ENCODE results near the gene FPGS. TPM values are rescaled to one million over a fixed set of nuclear protein-coding genes. Genes with fewer than 3 reads are reported as not detected.

Gene FPGS
- total RNA-seq, 1 donor from 2014 or later = 108 TPM

DNA sequence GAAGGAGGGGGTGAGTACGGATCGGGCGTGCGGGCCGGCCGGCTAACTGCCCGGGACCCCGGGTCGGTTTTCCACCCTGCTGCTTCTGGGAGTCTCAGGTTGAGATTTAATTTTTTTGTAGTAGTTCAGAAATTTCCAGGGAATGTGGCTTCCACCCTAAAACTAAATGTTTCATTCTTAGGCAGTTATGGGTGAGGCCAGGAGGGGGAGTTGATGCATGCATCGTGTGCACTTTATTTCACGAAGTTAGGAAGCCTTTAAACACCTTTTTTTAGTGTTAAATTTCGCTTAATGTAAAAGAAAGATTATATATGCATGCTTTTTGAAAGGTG, 15.9 kb upstream of the FPGS start:
- DNase-seq (ENCODE audit: low spot score) = no peak

DNA sequence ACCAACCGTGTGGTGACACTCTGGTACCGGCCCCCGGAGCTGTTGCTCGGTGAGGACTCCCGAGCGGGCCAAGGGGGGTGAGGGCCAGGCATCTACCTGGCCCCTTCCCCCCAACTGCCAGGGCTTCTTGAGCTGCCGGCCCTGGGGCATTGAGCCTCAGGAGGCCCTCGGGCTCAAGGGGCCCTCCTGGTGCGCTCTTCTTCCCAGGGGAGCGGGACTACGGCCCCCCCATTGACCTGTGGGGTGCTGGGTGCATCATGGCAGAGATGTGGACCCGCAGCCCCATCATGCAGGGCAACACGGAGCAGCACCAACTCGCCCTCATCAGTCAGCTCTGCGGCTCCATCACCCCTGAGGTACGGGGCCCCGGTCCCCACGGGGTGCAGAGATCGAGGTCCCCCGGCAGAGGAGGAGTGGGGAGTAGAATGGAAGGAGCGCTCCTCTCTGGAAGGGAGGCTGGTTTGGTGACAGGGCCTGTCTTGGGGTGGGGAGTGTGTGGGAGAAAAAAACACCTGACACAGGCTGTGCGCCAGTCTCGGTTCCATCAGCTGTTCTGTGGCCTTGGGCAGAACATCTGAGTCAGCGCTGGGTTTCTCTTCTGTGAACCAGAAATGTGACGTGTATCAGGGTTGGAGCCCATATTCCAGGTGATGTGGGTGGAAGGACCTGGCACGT, 14.2 kb upstream of the FPGS start:
- DNase-seq (ENCODE audit: low spot score) = no peak

DNA sequence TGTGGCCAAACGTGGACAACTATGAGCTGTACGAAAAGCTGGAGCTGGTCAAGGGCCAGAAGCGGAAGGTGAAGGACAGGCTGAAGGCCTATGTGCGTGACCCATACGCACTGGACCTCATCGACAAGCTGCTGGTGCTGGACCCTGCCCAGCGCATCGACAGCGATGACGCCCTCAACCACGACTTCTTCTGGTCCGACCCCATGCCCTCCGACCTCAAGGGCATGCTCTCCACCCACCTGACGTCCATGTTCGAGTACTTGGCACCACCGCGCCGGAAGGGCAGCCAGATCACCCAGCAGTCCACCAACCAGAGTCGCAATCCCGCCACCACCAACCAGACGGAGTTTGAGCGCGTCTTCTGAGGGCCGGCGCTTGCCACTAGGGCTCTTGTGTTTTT, 13.5 kb upstream of the FPGS start:
- no peak for DNase-seq (ENCODE audit: low spot score)

DNA sequence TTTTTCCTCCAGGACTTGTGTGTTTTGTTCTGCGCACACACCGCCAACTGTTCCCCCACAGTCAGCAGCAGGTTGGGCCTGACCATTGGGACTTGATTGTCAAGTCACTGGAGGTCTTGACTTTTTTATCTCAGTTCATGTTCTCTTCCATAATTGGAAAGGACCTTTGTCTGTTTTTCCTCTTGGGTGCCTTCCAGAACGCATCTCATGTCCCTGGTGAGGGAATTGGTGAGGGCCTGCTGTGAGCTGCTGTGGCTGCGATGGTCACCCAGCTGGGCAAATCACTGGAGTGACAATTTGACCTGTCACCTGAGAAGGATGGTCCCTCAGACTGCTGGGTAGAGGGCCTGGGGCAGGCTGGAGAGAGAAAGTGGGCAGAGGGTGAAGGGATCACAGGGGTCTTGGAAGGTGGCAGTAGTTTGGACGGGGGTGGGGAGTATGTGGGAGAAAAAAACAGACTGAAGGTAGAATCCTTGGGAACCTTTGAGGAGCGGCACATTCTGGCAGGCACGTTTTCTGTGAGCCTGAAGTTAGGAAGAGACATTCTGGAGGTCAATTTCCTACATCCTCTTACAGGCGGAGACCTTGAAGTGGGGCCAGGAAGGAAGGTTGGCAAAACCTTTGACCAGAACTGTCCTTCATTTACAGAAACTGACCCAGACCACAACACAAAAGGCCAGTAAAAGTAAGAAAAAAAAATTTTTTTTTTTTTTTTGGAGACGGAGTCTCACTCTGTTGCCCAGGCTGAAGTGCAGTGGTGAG, 12.4 kb upstream of the FPGS start:
- no peak for DNase-seq (ENCODE audit: low spot score)

DNA sequence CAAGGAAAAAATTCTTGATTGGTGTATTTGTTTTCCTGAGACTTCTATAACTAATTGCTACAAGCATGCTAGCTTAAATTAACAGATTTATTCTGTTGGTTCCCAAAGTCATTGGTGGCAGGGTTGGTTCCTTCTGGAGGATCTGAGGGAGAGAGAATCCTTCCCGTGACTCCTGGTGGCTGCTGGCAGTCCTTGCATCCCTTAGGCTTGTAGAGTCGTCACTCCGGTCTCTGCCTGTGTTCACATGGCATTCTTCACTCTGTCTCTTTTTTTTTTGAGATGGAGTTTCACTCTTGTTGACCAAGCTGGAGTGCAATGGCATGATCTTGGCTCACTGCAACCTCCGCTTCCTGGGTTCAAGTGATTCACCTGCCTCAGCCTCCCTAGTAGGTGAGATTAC, 11.6 kb upstream of the FPGS start:
- no peak for DNase-seq (ENCODE audit: low spot score)

DNA sequence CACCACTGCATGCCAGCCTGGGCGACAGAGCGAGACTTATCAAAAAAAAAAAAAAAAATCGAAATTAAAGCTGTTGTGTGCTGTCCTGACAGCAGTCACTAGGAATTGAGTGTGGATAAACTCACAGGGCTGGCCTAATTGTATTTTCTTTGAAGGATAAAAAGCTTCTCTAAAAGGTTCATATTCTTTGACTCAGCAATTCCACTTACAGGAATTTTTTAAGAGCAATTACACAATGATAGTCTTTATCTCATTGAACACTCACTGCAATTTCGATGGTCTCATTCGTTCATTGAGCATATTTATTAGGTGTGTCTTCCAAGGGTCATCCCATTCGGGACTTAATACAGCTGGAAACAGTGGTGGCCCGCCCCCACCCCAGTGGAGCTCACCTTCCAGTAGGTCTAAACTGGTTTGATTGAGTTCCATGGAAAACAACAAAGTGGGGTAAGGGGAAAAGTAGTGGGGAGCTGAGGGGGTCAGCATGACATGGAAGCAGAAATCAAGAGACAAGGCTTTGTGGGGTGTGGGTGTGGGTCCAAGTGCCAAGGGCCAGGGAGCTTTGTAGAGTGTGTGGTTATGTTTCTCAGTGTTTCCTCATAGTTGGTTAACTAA, 10.2 kb upstream of the FPGS start:
- DNase-seq (ENCODE audit: low spot score) = no peak

DNA sequence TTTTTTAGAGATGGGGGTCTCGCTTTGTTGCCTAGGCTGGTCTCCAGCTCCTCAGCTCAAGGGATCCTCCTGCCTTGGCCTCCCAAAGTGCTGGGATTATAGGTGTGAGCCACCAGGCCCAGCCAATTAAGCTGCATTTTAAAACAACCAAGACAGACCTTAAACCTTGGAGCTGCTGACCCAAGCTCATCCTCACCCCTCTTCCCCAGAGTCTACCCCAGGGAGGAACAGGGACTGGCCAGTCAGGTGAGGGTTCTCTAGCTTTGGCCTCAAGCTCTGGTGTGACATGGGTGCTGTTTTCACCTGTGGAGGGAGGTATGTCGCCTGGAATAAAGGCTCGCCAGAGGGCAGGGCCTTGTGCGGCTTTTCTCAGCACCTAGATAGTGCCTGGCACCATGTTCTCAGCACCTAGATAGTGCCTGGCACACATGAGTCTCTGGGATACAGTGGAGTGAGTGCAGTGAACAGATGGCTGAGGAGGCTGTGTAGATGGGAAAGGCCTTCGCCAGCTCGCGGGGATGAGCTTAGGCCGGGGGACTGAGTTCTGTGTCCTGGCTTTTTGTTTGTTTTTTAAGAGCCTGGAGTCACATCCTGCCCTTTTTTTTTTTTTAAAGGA, 9.5 kb upstream of the FPGS start:
- DNase-seq (ENCODE audit: low spot score) = no peak

DNA sequence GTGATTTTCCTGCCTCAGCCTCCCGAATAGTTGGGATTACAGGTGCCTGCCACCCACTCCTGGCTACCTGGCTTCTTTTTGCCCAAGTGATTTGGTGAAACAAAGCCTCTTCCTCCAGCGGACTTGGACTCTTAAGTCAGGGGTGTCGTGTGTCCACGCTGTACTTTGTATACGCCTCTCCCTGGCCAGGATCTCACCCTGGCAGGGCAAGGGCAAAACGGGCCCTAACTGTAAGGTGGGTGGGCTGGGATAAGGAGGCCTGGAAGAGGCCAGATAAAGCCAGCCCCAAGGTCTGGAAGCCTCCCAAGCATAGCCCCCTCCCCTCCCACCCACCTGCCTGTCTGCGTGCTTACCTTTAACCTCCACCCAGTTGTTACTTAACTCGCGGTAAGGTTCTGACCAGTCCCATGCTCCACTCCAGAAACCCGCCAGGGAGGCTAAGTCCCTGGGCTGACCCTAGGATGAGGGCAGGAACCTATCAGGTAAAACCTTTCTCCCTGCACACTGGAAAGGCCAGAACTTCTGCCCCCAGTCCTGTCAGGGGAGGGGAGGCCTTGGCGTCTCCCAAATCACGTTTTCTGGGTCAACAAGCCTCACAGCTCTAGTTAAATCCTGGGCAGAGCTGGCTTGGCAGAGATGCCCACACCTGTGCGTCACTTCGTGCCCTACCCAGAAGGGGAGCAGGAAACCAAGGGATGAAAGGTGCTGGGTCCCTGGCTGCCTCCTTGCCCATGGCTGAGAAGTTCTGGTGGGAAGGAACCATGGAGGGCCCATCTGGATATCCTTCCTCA, 8.5 kb upstream of the FPGS start:
- DNase-seq (ENCODE audit: low spot score) = no peak

DNA sequence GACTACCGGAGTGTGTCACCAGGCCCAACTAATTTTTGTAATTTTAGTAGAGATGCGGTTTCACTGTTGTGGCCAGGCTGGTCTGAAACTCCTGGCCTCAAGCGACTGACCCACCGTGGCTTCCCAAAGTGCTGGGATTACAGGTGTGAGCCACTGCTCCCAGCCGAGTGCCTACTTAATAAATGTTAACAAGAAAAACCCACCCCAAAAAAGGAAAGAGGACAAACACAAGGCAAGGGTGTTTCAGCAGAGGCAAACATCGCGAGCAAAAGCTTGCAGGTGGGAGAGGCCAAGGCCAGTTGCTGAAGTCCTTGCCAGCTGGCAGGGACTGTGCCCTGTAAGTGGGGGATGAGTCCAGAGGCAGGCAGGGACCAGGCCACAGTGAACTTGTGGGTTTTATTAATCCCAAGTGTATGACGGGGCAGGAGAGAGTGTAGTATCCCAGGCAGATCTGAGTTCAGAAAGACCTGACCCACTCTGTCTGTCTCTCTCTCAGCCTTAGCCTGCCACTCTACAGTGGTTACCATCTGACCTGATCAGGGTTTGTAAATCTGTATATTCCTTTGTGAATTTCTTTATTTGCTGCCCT, 6.4 kb upstream of the FPGS start:
- DNase-seq (ENCODE audit: low spot score) = no peak

DNA sequence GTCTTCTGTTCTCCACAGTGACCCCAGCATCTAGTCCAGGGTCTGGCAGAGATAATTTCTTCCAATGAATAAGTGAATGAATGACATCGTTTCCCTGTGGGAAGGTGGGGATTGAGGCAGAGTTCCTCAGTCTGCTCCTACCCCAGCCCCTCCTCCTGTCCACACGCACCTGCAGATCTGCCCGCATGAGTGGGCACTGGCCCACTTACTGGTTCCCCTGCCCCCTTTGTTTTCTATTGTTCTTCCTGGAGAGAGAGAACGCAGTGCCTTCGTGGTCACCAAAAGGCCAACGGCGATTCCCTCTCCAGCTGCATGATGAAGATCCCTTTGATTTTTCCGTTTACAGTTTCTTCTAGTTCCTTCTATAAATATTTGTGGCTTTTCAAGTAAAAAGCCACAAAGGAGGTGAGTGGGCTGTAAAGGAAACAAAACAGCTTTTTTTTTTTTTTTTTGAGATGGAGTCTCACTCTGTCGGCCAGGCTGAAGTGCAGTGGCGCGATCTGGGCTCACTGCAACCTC, 5.8 kb upstream of the FPGS start:
- no peak for DNase-seq (ENCODE audit: low spot score)

DNA sequence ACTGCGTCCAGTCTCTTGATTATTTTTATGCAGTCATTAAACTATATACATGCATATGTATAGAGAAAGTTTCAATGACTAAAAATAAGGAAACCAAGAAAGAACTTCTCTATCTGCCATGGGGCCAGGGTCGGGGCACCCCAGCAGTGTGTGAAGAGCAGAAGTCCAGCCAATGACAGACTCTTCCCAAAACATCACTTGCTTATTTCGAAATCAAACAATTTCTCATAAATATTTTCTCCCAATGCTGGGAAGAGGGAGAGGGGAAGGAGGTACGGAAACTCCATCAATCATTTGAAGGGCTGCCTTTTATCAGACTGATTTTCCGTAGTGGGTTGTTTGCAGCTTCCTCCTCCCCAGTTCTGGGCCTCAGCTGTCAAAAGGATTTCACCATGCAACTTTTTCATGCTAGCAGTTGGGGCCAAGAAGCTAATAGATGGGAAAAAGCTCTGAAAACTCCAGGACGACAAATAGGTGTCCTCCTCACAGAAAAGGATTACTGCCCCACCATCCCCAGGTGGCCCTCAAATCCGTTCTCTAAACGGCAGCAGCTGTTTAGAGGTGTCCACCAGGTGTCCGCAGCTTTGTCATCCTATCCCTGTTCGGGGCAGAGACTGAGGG, 617 bp upstream of the FPGS start:
- no peak for DNase-seq (ENCODE audit: low spot score)

DNA sequence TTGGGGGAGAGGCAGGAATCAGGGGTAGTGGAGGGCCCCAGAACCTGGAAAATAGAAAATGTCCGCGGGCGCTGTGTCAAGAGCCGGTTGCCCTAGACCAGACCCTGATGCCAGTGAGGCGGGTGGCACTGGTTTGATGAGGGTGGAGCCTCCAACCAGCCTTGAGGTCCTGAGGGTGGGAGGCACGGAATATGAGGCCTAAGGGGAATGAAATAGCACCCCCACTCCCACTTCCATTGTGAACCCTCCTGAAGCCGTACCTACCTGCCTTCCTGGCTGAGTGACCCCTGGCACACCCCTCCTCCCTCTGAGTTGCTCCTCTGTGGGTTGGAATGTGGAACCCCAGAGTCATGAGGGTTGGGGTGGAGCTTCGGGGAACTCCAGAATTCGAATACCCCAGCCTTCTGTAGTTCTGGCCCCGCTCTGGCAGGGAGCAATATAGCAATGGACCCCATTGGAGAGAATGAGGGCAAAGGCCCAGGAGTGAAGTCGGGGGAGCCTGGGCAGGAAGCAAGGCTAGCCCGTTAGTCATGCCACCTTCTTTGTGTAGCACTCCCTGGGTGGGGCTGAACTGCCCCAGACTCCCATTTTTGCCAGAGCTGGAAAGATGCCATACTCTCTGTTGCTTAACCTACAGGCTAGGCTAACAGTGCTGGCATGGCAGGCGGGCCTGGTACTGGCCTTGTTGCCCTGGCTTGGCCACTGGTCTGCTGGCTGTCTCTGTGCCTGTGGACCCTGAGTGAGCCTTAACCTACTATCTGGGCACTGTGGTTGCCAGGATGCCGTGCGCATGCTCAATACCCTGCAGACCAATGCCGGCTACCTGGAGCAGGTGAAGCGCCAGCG, 1.0 kb downstream of the FPGS start:
- DNase-seq (ENCODE audit: low spot score) = no peak

DNA sequence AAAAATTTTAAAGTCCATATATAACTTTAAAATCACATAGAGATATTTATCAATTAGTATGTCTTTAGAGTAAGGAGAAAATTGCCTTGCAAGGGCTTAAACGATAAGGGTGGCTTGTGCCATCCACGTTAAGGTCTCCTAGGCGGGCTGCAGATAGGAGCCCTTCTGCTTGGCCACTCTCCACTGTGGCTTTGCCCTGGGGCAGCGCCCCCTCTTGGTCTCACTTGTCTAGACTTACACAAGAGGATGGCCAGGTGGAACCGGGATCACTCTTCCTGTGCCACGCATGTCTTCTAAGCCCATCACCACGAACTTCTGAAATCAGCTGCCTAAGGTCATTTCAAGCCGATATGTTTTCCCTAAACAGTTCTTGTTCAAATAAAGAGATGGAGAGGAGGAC, 2.9 kb downstream of the FPGS start:
- no peak for DNase-seq (ENCODE audit: low spot score)

DNA sequence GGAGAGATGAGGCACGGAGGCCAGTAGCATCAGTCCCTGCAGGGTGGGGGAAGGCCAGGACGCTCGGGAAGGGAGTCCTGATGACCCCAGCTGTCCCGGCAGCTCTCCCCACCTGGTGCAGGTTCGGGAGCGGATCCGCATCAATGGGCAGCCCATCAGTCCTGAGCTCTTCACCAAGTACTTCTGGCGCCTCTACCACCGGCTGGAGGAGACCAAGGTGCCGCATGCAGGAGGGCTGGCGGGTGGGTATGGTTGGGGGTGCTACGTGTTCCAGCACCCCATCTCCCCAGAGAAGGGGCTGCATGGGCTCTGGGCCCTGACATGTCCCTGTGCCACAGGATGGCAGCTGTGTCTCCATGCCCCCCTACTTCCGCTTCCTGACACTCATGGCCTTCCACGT, 4.2 kb downstream of the FPGS start:
- DNase-seq (ENCODE audit: low spot score) = no peak

DNA sequence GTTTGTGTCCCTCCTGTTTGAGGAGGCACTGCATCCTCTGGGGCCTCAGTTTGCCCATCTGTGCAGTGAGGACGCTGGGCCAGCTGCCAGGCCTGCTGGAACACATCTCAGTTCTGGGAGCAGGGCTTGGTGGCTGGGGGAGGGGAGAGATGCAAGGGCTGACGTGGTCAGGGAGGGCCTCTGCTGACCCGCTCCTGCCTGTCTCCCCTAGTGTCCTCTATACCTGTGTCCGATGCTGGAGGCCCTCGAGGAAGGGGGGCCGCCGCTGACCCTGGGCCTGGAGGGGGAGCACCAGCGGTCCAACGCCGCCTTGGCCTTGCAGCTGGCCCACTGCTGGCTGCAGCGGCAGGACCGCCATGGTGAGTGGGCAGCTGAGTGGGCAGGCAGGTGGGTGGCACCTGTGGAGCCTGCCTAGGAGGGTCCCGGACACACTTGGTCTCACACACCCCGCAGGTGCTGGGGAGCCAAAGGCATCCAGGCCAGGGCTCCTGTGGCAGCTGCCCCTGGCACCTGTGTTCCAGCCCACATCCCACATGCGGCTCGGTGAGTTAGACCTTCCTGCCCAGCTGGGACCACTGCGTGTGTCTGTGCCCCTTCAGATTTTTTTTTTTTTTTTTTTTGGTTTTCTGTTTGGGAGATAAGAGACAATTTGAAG, 5.8 kb downstream of the FPGS start:
- DNase-seq (ENCODE audit: low spot score) = no peak

DNA sequence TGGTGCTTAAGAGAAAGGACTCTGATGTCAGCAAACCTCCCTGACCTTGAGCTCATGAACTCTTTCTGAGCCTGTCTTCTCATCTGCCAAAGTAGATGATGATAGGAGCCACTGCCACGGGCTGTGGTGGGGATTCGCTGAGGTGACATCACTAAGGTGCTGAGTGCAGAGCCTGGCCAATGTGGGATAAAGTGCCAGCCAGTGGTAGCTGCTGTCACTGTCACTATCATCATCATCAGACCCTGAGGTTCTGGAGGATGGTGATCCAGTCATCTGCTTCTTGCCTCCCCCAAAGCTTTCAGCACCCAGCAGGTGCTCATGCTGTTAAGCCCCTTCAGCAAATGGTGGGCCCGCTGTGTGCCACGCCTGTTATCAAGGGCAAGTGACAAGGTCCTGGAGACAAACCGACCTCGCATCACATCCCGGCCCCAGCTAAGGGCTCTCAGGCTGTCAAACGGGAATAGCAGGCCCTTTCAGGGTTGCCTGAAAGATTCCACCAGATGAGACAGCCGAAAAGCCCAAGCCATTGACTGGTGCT, 6.4 kb downstream of the FPGS start:
- DNase-seq (ENCODE audit: low spot score) = no peak

DNA sequence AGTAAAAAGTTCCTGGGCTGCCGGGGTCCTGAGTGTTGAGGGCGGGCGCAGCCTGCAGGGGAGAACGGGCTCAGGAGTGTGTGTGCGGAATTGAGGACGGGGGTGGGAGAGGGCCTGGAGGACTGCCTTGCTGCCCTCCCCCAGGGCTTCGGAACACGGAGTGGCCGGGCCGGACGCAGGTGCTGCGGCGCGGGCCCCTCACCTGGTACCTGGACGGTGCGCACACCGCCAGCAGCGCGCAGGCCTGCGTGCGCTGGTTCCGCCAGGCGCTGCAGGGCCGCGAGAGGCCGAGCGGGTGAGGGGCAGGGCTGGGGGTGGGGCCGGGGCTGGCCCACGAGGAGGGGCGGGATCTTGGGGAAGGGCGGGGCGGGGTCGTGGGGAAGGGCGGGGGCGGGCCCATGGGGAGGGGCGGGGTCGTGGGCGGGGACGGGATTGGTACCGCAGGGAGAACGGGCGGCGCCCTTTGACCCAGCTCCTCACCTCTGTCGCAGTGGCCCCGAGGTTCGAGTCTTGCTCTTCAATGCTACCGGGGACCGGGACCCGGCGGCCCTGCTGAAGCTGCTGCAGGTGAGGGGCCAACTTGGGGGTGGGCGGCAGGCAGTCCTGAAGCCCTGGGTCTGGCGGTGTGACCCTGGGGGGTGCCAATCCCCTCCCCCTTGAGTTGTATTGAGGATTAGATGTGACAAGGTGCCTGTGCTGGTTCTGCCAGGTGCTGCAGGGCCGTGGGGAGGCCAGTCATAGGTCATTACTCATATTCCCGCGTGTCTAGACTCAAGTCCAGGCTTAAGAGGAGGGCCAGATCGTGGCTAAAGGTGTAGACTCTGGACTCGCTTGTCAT, 7.1 kb downstream of the FPGS start:
- DNase-seq (ENCODE audit: low spot score) = no peak
